Measurements from ENCODE around the gene EP300.

The EP300 gene

GRCh38 chr22:41204066-41204465 lies 111.7 kb downstream of the EP300 start:
- Histone ChIP-seq H3K4me2 (0 out of 2 replicates have a peak overlapping the region, but pooled peaks have one; percentile 88), H3K27me3 (ENCODE audit: insufficient read depth, low read depth) (peaks cover 14% of the 10 kb centered on the region), H3K4me3 (IDR thresholded peaks at IDR 0.05; ENCODE audit: insufficient read depth, low read depth, low read length) (no peak overlapping the region), H3K36me3 (ENCODE audit: insufficient read depth) (no peaks in the 10 kb centered on the region), H4K20me1 (ENCODE audit: insufficient read depth) (no peaks in the 10 kb centered on the region), H3K4me1 (ENCODE audit: low read depth, poor library complexity, severe bottlenecking) (peaks cover 4% of the 10 kb centered on the region), H3K79me2 (ENCODE audit: insufficient read depth, low read depth) (peaks cover 20% of the 10 kb centered on the region), H2AFZ (ENCODE audit: low read depth) (no peak overlapping the region), H3K27ac (no peak overlapping the region), H3K9ac (no peak overlapping the region)
- TF ChIP-seq CTCF (conservative IDR thresholded peaks at IDR 0.05; ENCODE audit: low read depth, low read length): no peak

- Histone ChIP-seq H2AFZ (ENCODE audit: low read depth) (peak within 1 kb of the TSS; percentile 75; the same call in 1 of the 2 replicates), H3K36me3 (ENCODE audit: insufficient read depth) (no peaks in the 10 kb centered on the region), H3K27me3 (ENCODE audit: insufficient read depth, low read depth) (peaks cover 12% of the 10 kb centered on the region), H3K4me3 (IDR thresholded peaks at IDR 0.05; ENCODE audit: insufficient read depth, low read depth, low read length) (no peak within 1 kb of the TSS), H3K9ac (peak within 1 kb of the TSS; percentile 89), H3K79me2 (ENCODE audit: insufficient read depth, low read depth) (peaks cover 20% of the 10 kb centered on the region), H3K4me2 (peak within 1 kb of the TSS; percentile 88), H3K4me1 (ENCODE audit: low read depth, poor library complexity, severe bottlenecking) (peaks cover 4% of the 10 kb centered on the region), H4K20me1 (ENCODE audit: insufficient read depth) (no peaks in the 10 kb centered on the region), H3K27ac (peak within 1 kb of the TSS; percentile 79)
- no peak for TF ChIP-seq CTCF (conservative IDR thresholded peaks at IDR 0.05; ENCODE audit: low read depth, low read length)
Measured at GRCh38 chr22:41204992-41205900, 112.9 kb downstream of the EP300 start, which contains the start of gene L3MBTL2. Gene L3MBTL2, plus strand, starts transcription at chr22:41205312. Its CDS starts 51 bp downstream, at chr22:41205363.

- H3K79me2 ChIP-seq (ENCODE audit: insufficient read depth, low read depth): peaks cover 20% of the 10 kb centered on the region
- H2AFZ ChIP-seq (ENCODE audit: low read depth): no peak overlapping the region
- no peak overlapping the region for H3K27ac ChIP-seq
- no peaks in the 10 kb centered on the region for H4K20me1 ChIP-seq (ENCODE audit: insufficient read depth)
- no peak overlapping the region for H3K9ac ChIP-seq
- H3K36me3 ChIP-seq (ENCODE audit: insufficient read depth): no peaks in the 10 kb centered on the region
- peaks cover 4% of the 10 kb centered on the region for H3K4me1 ChIP-seq (ENCODE audit: low read depth, poor library complexity, severe bottlenecking)
- no peak overlapping the region; the same call in 1 of the 2 replicates for H3K4me2 ChIP-seq
- no peak overlapping the region for H3K4me3 ChIP-seq (IDR thresholded peaks at IDR 0.05; ENCODE audit: insufficient read depth, low read depth, low read length)
- H3K27me3 ChIP-seq (ENCODE audit: insufficient read depth, low read depth): peaks cover 8% of the 10 kb centered on the region; the same call in 1 of the 2 replicates
- no peak for TF ChIP-seq CTCF (conservative IDR thresholded peaks at IDR 0.05; ENCODE audit: low read depth, low read length)
Measured at GRCh38 chr22:41206719-41207118, 114.3 kb downstream of the EP300 start.

GRCh38 chr22:41215409-41215808 lies 123.0 kb downstream of the EP300 start:
- Histone ChIP-seq H3K4me2 (no peak overlapping the region), H3K27me3 (ENCODE audit: insufficient read depth, low read depth) (no peaks in the 10 kb centered on the region), H3K36me3 (ENCODE audit: insufficient read depth) (no peaks in the 10 kb centered on the region; the same call in 1 of the 2 replicates), H3K27ac (no peak overlapping the region), H3K4me3 (IDR thresholded peaks at IDR 0.05; ENCODE audit: insufficient read depth, low read depth, low read length) (no peak overlapping the region), H3K9ac (no peak overlapping the region), H4K20me1 (ENCODE audit: insufficient read depth) (no peaks in the 10 kb centered on the region), H3K4me1 (ENCODE audit: low read depth, poor library complexity, severe bottlenecking) (peaks cover 17% of the 10 kb centered on the region), H3K79me2 (ENCODE audit: insufficient read depth, low read depth) (no peaks in the 10 kb centered on the region), H2AFZ (ENCODE audit: low read depth) (no peak overlapping the region)
- TF ChIP-seq CTCF (conservative IDR thresholded peaks at IDR 0.05; ENCODE audit: low read depth, low read length): no peak
